ENCODE data around the gene ITPR1. TPM values are rescaled to one million over a fixed set of nuclear protein-coding genes. Genes with fewer than 3 reads are reported as not detected.

ITPR1 gene
- polyA plus RNA-seq, 2 of the 4 experiments (the other 2 are of a cell fraction): 2.8 to 9.6 TPM

DNA sequence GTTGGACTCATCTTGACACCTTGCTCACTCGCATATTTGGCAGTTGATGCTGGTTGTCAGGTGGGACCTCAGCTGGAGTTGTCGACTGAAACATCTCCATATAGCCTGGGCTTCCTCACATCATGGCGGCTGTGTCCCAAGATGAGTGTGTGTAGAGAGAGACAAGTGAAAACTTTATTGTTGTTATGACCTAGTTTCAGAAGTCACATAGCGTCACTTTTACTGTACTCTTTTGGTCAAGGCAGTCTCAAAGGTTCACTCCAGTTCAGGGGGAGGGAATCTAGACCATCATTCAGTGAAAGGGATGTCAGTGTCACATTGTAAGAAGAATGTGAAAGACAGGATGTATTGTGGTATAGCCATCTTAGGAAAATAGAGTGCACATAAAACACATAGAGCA, 214.2 kb downstream of the ITPR1 start:
- no peak for ATAC-seq
- Histone ChIP-seq H3K27ac (no peak overlapping the region), H3K9me3 (no peaks in the 10 kb centered on the region), H3K4me1 (peaks cover 8% of the 10 kb centered on the region), H3K4me2 (no peak overlapping the region), H3K4me3 (no peak overlapping the region)
- 87% methylated on average over 4 of the region's 4 CpGs for WGBS (ENCODE audit: missing lambda C conversion rate)
- DNase-seq (ENCODE audit: low read depth in 1 of 2, low spot score in 1 of 2): no peak
- TF ChIP-seq NR3C1 (IDR thresholded peaks at IDR 0.05) (no peak), RNF2 (IDR thresholded peaks at IDR 0.05; ENCODE audit: borderline replicate concordance, low read depth) (no peak), POLR2A (IDR thresholded peaks at IDR 0.05; ENCODE audit: low read length) (no peak), ZNF302 (CRISPR knock-in tag; IDR thresholded peaks at IDR 0.05) (no peak), ZC3H11A (IDR thresholded peaks at IDR 0.05) (no peak), NPAS2 (CRISPR knock-in tag; IDR thresholded peaks at IDR 0.05; ENCODE audit: borderline replicate concordance) (no peak), KDM5A (IDR thresholded peaks at IDR 0.05) (no peak), PHF8 (IDR thresholded peaks at IDR 0.05; ENCODE audit: borderline replicate concordance, low read depth) (no peak), TP53 (CRISPR knock-in tag; IDR thresholded peaks at IDR 0.05) (no peak), HOXA7 (CRISPR knock-in tag; IDR thresholded peaks at IDR 0.05) (no peak)
- ChIA-PET POLR2A (no interaction called here), CTCF (interaction anchor here (0.9 to 1.7 kb wide), 4 partner anchors 13 to 350 kb away, joined by 3 to 8 read pairs (median 4); no protein-coding TSS in a partner anchor)
- FAIRE-seq: no peak

GRCh38 chr3:4708230-4708629, 215.1 kb downstream of the ITPR1 start:
- ATAC-seq: no peak
- H3K4me1 ChIP-seq: peaks cover 10% of the 10 kb centered on the region
- POLR2A ChIA-PET: no interaction called here
- no peak overlapping the region for H3K27ac ChIP-seq
- H3K9me3 ChIP-seq: no peaks in the 10 kb centered on the region
- DNase-seq (ENCODE audit: low read depth in 1 of 2, low spot score in 1 of 2): no peak
- no peak overlapping the region for H3K4me3 ChIP-seq
- CTCF ChIA-PET: interaction anchor here (0.8 to 1.7 kb wide), 6 partner anchors 12 to 349 kb away, joined by 3 to 8 read pairs (median 3); no protein-coding TSS in a partner anchor
- no peak overlapping the region for H3K4me2 ChIP-seq
- no peak for FAIRE-seq
- WGBS (ENCODE audit: missing lambda C conversion rate): 71% methylated on average over 7 of the region's 7 CpGs
- TF ChIP-seq SREBF2 (IDR thresholded peaks at IDR 0.05) (no peak), REST (IDR thresholded peaks at IDR 0.05) (no peak), BHLHE40 (IDR thresholded peaks at IDR 0.05; ENCODE audit: low read depth, low read length) (no peak), JUN (IDR thresholded peaks at IDR 0.05) (no peak), CTCF (IDR thresholded peaks at IDR 0.05) (no peak), PHF8 (IDR thresholded peaks at IDR 0.05; ENCODE audit: borderline replicate concordance, low read depth) (no peak), HEYL (CRISPR knock-in tag; IDR thresholded peaks at IDR 0.05) (no peak), NR3C1 (IDR thresholded peaks at IDR 0.05) (no peak), NPAS2 (CRISPR knock-in tag; IDR thresholded peaks at IDR 0.05; ENCODE audit: borderline replicate concordance) (no peak), RCOR1 (IDR thresholded peaks at IDR 0.05; ENCODE audit: low read depth, low read length) (no peak), ZFP36 (IDR thresholded peaks at IDR 0.05; ENCODE audit: borderline replicate concordance, partially characterized antibody) (no peak), PBX3 (IDR thresholded peaks at IDR 0.05) (no peak), FOSL2 (IDR thresholded peaks at IDR 0.05) (no peak), FOSL2 (CRISPR knock-in tag; IDR thresholded peaks at IDR 0.05) (no peak), CHD4 (IDR thresholded peaks at IDR 0.05; ENCODE audit: borderline replicate concordance) (no peak), KDM5A (IDR thresholded peaks at IDR 0.05) (no peak), HOXB5 (CRISPR knock-in tag; IDR thresholded peaks at IDR 0.05) (no peak), HMGXB4 (CRISPR knock-in tag; IDR thresholded peaks at IDR 0.05; ENCODE audit: borderline replicate concordance) (no peak), ZSCAN20 (CRISPR knock-in tag; IDR thresholded peaks at IDR 0.05) (no peak)
- TF ChIP-seq, protein P1, sequence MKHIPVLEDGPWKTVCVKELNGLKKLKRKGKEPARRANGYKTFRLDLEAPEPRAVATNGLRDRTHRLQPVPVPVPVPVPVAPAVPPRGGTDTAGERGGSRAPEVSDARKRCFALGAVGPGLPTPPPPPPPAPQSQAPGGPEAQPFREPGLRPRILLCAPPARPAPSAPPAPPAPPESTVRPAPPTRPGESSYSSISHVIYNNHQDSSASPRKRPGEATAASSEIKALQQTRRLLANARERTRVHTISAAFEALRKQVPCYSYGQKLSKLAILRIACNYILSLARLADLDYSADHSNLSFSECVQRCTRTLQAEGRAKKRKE (CRISPR knock-in tag; IDR thresholded peaks at IDR 0.05; ENCODE audit: low read depth): no peak
